Retinal pigment epithelial cell (primary cell): ENCODE results near the gene CHD3.

Experiments used
- DNase-seq: peaks from one replicate; pipeline ENCODE4 v3.0.0-alpha.2; 2010; ENCODE audit warnings: low read depth
- H3K4me3 ChIP-seq: 2 replicates; pipeline ENCODE4 v1.5.1; 2011; ENCODE audit warnings: mild to moderate bottlenecking, low read length, control low read depth, moderate library complexity
- TF ChIP-seq, protein P1 (sequence below): conservative IDR thresholded peaks from 2 replicates; pipeline ENCODE4 v1.5.1; 2011; ENCODE audit warnings: low read depth, low read length, control low read depth, inconsistent platforms

The CHD3 gene

DNA sequence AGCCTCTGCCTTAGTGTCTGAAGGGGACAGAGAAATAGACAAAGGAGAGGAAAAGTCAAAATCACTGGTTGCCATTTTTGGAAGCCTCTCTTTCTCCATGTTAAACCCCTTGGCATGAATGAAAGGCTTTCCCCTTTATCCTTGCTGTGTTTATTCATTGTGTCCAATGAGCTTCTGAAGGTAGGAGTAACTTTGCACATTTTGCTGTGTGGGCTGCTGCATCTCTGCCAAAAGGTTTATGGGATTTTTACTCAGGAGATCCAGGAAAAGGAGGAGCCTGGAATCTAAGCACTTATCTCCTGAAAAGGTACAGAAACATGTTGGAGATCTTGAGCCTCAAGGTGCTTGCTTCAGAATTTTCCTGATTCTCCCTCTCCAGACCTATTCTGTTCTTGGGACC, 47.3 kb downstream of the CHD3 start:
- TF ChIP-seq, protein P1, sequence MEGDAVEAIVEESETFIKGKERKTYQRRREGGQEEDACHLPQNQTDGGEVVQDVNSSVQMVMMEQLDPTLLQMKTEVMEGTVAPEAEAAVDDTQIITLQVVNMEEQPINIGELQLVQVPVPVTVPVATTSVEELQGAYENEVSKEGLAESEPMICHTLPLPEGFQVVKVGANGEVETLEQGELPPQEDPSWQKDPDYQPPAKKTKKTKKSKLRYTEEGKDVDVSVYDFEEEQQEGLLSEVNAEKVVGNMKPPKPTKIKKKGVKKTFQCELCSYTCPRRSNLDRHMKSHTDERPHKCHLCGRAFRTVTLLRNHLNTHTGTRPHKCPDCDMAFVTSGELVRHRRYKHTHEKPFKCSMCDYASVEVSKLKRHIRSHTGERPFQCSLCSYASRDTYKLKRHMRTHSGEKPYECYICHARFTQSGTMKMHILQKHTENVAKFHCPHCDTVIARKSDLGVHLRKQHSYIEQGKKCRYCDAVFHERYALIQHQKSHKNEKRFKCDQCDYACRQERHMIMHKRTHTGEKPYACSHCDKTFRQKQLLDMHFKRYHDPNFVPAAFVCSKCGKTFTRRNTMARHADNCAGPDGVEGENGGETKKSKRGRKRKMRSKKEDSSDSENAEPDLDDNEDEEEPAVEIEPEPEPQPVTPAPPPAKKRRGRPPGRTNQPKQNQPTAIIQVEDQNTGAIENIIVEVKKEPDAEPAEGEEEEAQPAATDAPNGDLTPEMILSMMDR, result no peak
- no peak for DNase-seq
- H3K4me3 ChIP-seq, result no peak overlapping the region

DNA sequence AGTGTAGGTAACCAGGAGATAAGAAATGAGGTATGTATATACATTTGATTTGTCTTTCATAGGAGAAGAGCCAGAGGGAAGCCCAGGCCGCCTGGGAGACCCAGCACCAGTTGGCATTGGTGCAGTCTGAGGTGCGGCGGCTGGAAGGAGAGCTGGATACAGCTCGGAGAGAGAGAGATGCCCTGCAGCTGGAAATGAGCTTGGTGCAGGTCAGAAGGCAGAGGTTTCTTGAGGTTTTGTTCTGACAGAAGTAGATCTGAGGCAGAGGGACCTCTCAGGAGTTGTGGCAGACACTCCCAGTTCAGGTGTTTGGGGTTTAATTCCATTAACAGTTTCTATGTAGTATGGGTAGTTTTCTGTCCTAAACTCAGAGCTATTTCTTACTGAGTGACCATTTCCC, 51.4 kb downstream of the CHD3 start:
- TF ChIP-seq, protein P1, result no peak
- no peak for DNase-seq
- no peak overlapping the region for H3K4me3 ChIP-seq

- TF ChIP-seq, protein P1, result no peak
- no peak for DNase-seq
- no peak overlapping the region for H3K4me3 ChIP-seq
Measured at GRCh38 chr17:7940743-7941142, 52.2 kb downstream of the CHD3 start.

- TF ChIP-seq, protein P1, result no peak
- DNase-seq, result no peak
- H3K4me3 ChIP-seq, result no peak overlapping the region
Measured at GRCh38 chr17:7943291-7943690, 54.7 kb downstream of the CHD3 start.

DNA sequence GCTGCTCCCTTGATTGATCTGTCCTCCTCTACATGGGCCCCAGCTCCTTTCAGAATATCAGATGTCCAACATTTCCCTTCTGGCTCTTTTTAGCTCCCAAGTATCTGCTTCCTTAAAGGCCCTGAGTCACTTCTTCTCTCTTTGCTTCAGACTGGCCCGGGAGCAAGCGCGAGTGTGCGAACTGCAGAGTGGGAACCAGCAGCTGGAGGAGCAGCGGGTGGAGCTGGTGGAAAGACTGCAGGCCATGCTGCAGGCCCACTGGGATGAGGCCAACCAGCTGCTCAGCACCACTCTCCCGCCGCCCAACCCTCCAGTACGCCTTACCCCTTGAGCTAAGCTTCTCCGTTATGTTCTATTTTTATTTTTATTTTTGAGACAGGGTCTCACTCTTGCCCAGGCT, 55.7 kb downstream of the CHD3 start:
- no peak overlapping the region for H3K4me3 ChIP-seq
- TF ChIP-seq, protein P1, result no peak
- no peak for DNase-seq

GRCh38 chr17:7945651-7946050, 57.1 kb downstream of the CHD3 start:
- no peak overlapping the region for H3K4me3 ChIP-seq
- TF ChIP-seq, protein P1, result no peak
- no peak for DNase-seq

- no peak for DNase-seq
- TF ChIP-seq, protein P1, result no peak
- H3K4me3 ChIP-seq, result no peak overlapping the region
Measured at GRCh38 chr17:7946441-7946840, 57.9 kb downstream of the CHD3 start.
